Smooth muscle cell (in vitro differentiated cells): ENCODE data around the gene CYB5R4. TPM values are rescaled to one million over a fixed set of nuclear protein-coding genes. Genes with fewer than 3 reads are reported as not detected.

Experiments
- DNase-seq: peaks from one replicate; lab custom pipeline; 2025; ENCODE audit not compliant: unreplicated experiment; lab: John Stamatoyannopoulos, UW
- H2AFZ ChIP-seq: fragments of 200-600 bp; sonication (generic); 2 replicates; pipeline ENCODE4 v1.6.0; 2016; ENCODE audit warnings: antibody characterized with exemption, low read depth, mild to moderate bottlenecking
- H3F3A ChIP-seq: fragments of 200-600 bp; sonication (generic); 2 replicates; pipeline ENCODE4 v1.6.0; 2017; ENCODE audit warnings: antibody characterized with exemption, low read depth
- H3K27ac ChIP-seq: fragments of 200-600 bp; sonication (generic); 2 replicates; pipeline ENCODE4 v1.5.1; 2016; ENCODE audit warnings: low read depth, mild to moderate bottlenecking
- H3K27me3 ChIP-seq: fragments of 200-600 bp; sonication (generic); 2 replicates; pipeline ENCODE4 v1.6.1; 2016; ENCODE audit warnings: low read depth, mild to moderate bottlenecking
- H3K36me3 ChIP-seq: fragments of 200-600 bp; sonication (generic); 2 replicates; pipeline ENCODE4 v1.5.1; 2016; ENCODE audit warnings: low read depth
- H3K4me1 ChIP-seq: fragments of 200-600 bp; sonication (generic); 2 replicates; pipeline ENCODE4 v1.5.1; 2016; ENCODE audit warnings: low read depth
- H3K4me2 ChIP-seq: fragments of 200-600 bp; sonication (generic); 2 replicates; pipeline ENCODE4 v1.6.0; 2016; ENCODE audit warnings: mild to moderate bottlenecking
- H3K4me3 ChIP-seq: fragments of 200-600 bp; sonication (generic); 2 replicates; pipeline ENCODE4 v1.5.1; 2016; ENCODE audit warnings: mild to moderate bottlenecking
- H3K79me2 ChIP-seq: fragments of 200-600 bp; sonication (generic); 2 replicates; pipeline ENCODE4 v1.6.0; 2016; ENCODE audit warnings: low read depth, mild to moderate bottlenecking
- H3K9ac ChIP-seq: fragments of 200-600 bp; sonication (generic); 2 replicates; pipeline ENCODE4 v1.6.0; 2016; ENCODE audit warnings: low read depth
- H3K9me3 ChIP-seq: fragments of 200-600 bp; sonication (generic); replicated peaks from 2 replicates; pipeline ENCODE4 v1.5.1; 2016; ENCODE audit warnings: low read depth
- H4K20me1 ChIP-seq: fragments of 200-600 bp; sonication (generic); 2 replicates; pipeline ENCODE4 v1.6.0; 2016; ENCODE audit warnings: low read depth
- CTCF ChIP-seq: fragments of 200-600 bp; sonication (generic); IDR thresholded peaks from 2 replicates; pipeline ENCODE4 v1.5.1; 2017; ENCODE audit warnings: borderline replicate concordance, mild to moderate bottlenecking, antibody characterized with exemption; ENCODE audit not compliant: insufficient read depth, poor library complexity, severe bottlenecking
- WGBS: methylation state at CpG from one replicate; pipeline ENCODE4 v1.1.7; 2016; ENCODE audit warnings: low lambda C conversion rate; 5-methylcytosine and 5-hydroxymethylcytosine counted together
- polyA plus RNA-seq: library from polyadenylated mRNA; unstranded; fragments of >200 nt; fragmentation: Nextera tagmentation; extraction: Ambion mirVana; gene quantifications from 2 replicates; pipeline ENCODE4 v1.2.1, GENCODE V29; 2016
- total RNA-seq: library from RNA; depleted of rRNA; stranded (reverse); fragments of >200 nt; gene quantifications from 2 replicates; pipeline ENCODE4 v1.2.3, GENCODE V29; 2014

CYB5R4 gene
- total and polyA plus RNA-seq, 2 experiments from 2014 or later = 5.8 to 9.5 TPM

DNA sequence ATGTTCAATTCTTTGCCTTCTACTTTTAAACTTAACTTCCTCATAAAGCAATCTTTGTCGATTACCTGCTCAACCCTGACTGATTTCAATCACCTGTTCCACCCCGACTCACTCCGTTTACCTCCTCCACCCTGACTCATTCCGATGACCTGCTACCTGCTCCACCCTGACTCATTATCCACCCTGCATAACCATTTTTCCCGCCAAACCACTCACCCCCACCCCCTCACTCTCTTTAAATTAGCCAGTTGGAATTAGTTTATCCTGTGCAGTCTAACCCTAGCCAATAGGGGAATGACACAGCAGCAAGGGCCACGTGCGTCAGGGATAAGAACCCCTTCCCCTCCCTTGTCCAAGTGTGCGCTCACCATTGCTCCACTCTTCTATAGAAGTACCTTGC lies 117.4 kb downstream of the CYB5R4 start:
- no peak for TF ChIP-seq CTCF
- WGBS = 83% methylated on average over 8 of the region's 8 CpGs
- H3K27me3 ChIP-seq = no peaks in the 10 kb centered on the region
- H3K4me2 ChIP-seq = no peak overlapping the region
- no peak overlapping the region for H3K4me3 ChIP-seq
- H3K27ac ChIP-seq = no peak overlapping the region
- DNase-seq = no peak
- peaks cover 13% of the 10 kb centered on the region for H3K4me1 ChIP-seq
- H4K20me1 ChIP-seq = no peaks in the 10 kb centered on the region
- H3K9me3 ChIP-seq = peaks cover 4% of the 10 kb centered on the region
- no peak overlapping the region for H2AFZ ChIP-seq
- H3K79me2 ChIP-seq = no peaks in the 10 kb centered on the region
- no peak overlapping the region for H3K9ac ChIP-seq
- H3F3A ChIP-seq = no peaks in the 10 kb centered on the region
- H3K36me3 ChIP-seq = no peaks in the 10 kb centered on the region

GRCh38 chr6:83978324-83978734 lies 118.8 kb downstream of the CYB5R4 start:
- Histone ChIP-seq H3K9me3 (peaks cover 4% of the 10 kb centered on the region), H3K9ac (no peak overlapping the region), H3K36me3 (no peaks in the 10 kb centered on the region), H4K20me1 (no peaks in the 10 kb centered on the region), H3K79me2 (no peaks in the 10 kb centered on the region), H3K27me3 (no peaks in the 10 kb centered on the region), H3K27ac (no peak overlapping the region), H3K4me1 (peaks cover 13% of the 10 kb centered on the region), H2AFZ (no peak overlapping the region), H3K4me2 (no peak overlapping the region), H3K4me3 (no peak overlapping the region), H3F3A (no peaks in the 10 kb centered on the region)
- no peak for TF ChIP-seq CTCF
- 50% methylated on average over 1 of the region's 1 CpG for WGBS
- DNase-seq = no peak

DNA sequence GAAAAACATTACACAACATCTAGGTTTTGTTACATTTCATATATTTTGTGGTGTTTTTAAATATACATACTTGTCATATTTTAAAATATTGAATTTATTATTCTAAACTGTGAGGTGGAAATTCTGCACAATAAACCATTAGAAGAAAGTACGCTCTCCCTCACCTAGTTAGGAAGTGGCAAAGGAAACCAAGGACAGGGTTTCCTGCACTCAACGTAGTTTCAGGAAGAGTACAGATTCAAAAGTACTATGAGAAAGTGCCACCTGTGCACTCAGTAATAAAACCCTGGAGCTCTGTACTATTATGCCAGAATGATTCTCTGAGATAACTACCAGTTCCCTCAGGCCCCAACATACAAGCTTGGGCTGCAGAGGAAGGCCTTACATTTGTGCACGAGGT lies 119.5 kb downstream of the CYB5R4 start:
- Histone ChIP-seq H3K27me3 (no peaks in the 10 kb centered on the region), H3F3A (no peaks in the 10 kb centered on the region), H3K4me1 (peaks cover 13% of the 10 kb centered on the region), H3K4me2 (no peak overlapping the region), H3K9me3 (peaks cover 4% of the 10 kb centered on the region), H3K27ac (no peak overlapping the region), H2AFZ (no peak overlapping the region), H3K9ac (no peak overlapping the region), H3K36me3 (no peaks in the 10 kb centered on the region), H3K4me3 (no peak overlapping the region), H3K79me2 (no peaks in the 10 kb centered on the region), H4K20me1 (no peaks in the 10 kb centered on the region)
- WGBS = 94% methylated on average over 3 of the region's 3 CpGs
- no peak for DNase-seq
- TF ChIP-seq CTCF = no peak

DNA sequence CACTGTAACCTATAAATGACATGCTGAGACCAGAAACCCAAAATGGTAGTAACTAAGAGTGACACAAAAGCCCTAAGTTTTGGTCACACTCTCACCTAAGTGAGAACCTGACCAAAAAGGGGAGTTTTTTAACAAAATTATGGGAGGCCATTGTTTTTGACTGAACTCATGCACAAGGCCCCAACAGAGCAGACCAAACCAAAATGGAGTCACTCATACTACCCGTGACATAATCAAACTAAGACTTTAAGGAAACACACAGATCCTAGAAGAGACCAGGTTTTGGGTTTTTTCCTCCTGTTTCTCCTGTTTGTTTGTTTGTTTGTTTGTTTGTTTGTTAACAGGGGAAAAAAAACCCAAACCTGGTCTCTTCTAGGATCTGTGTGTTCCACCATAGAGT lies 124.9 kb downstream of the CYB5R4 start:
- 100% methylated on average over 1 of the region's 1 CpG for WGBS
- H4K20me1 ChIP-seq = no peaks in the 10 kb centered on the region
- no peaks in the 10 kb centered on the region for H3K4me1 ChIP-seq
- no peaks in the 10 kb centered on the region for H3F3A ChIP-seq
- no peak for DNase-seq
- H3K27me3 ChIP-seq = no peaks in the 10 kb centered on the region
- H3K79me2 ChIP-seq = no peaks in the 10 kb centered on the region
- H3K36me3 ChIP-seq = no peaks in the 10 kb centered on the region
- TF ChIP-seq CTCF = no peak
- H3K9ac ChIP-seq = no peak overlapping the region
- no peak overlapping the region for H3K27ac ChIP-seq
- no peak overlapping the region for H3K4me2 ChIP-seq
- H3K4me3 ChIP-seq = no peak overlapping the region
- H2AFZ ChIP-seq = no peak overlapping the region
- H3K9me3 ChIP-seq = peaks cover 4% of the 10 kb centered on the region
